ENCODE data around the gene IGSF8.
A peak's percentile ranks its signal among the peaks of the same experiment; 100 is the strongest.
"Not testable (repeated sequence)": the region's sequence is repeated elsewhere in the genome, so short reads cannot be mapped to it uniquely, and the experiment has no call there.

Gene IGSF8

GRCh38 chr1:160117709-160118183, 19.3 kb upstream of the IGSF8 start:
- no peak for ATAC-seq
- H3K27me3 Mint-ChIP-seq: peaks cover 17% of the 10 kb centered on the region

DNA sequence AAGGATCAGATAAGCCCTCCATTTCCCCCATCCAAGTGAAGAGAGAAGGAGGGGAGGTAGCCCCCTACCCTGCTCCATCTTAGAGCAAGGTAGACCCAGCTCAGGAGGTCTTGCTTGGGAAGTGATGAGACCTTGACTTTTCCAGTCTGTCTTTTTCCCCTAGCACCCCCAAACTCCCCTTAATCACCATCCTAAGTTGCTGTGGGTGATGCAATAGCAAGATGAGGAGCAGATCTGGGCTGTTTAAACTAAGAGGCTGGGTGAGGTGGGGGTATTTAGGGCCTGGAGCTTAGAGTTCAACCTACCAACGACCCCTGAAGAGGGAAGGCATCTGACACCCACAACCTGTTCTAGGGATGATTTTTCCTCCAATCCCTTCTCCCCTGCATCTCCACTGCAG, 18.9 kb upstream of the IGSF8 start:
- Mint-ChIP-seq H3K4me1 (no peaks in the 10 kb centered on the region), H3K4me3 (no peak overlapping the region), H3K36me3 (ENCODE audit: low read depth) (no peaks in the 10 kb centered on the region), H3K27ac (no peak overlapping the region), H3K9me3 (no peaks in the 10 kb centered on the region), H3K27me3 (peaks cover 17% of the 10 kb centered on the region)
- no peak for DNase-seq
- ATAC-seq: no peak

More at GRCh38 chr1:160117709-160118183, 19.3 kb upstream of the IGSF8 start:
- Mint-ChIP-seq H3K4me3 (no peak overlapping the region), H3K36me3 (ENCODE audit: low read depth) (no peaks in the 10 kb centered on the region), H3K9me3 (no peaks in the 10 kb centered on the region), H3K4me1 (no peaks in the 10 kb centered on the region), H3K27ac (no peak overlapping the region)
- no peak for DNase-seq

- DNase-seq (no peak), ATAC-seq (no peak)
- H3K36me3 Mint-ChIP-seq (ENCODE audit: low read depth): no peaks in the 10 kb centered on the region
- H3K27me3 Mint-ChIP-seq: peaks cover 17% of the 10 kb centered on the region
- no peaks in the 10 kb centered on the region for H3K9me3 Mint-ChIP-seq
- H3K27ac Mint-ChIP-seq: no peak overlapping the region
- no peaks in the 10 kb centered on the region for H3K4me1 Mint-ChIP-seq
- H3K4me3 Mint-ChIP-seq: no peak overlapping the region
These were observed 18.1 kb upstream of the IGSF8 start for GRCh38 chr1:160116283-160117147.

- H3K4me3 Mint-ChIP-seq: no peak within 1 kb of the TSS
- H3K27me3 Mint-ChIP-seq: peaks cover 18% of the 10 kb centered on the region
- no peaks in the 10 kb centered on the region for H3K9me3 Mint-ChIP-seq
These were observed 17.3 kb upstream of the IGSF8 start, which contains the start of gene ATP1A2 for GRCh38 chr1:160115545-160116282. Gene ATP1A2 (plus strand): TSS chr1:160115759. CDS start chr1:160115862, 103 bp downstream.

GRCh38 chr1:160114085-160114484, 15.7 kb upstream of the IGSF8 start:
- Mint-ChIP-seq H3K4me3 (no peak overlapping the region), H3K9me3 (no peaks in the 10 kb centered on the region), H3K36me3 (ENCODE audit: low read depth) (no peaks in the 10 kb centered on the region), H3K27me3 (peaks cover 21% of the 10 kb centered on the region), H3K4me1 (peaks cover under 1% of the 10 kb centered on the region), H3K27ac (no peak overlapping the region)
- DNase-seq (no peak), ATAC-seq (no peak)

More at GRCh38 chr1:160115545-160116282, 17.3 kb upstream of the IGSF8 start, which contains the start of gene ATP1A2:
- ATAC-seq (no peak), DNase-seq (no peak)
- H3K36me3 Mint-ChIP-seq (ENCODE audit: low read depth): no peaks in the 10 kb centered on the region
- no peak within 1 kb of the TSS for H3K27ac Mint-ChIP-seq
- no peaks in the 10 kb centered on the region for H3K4me1 Mint-ChIP-seq

- Mint-ChIP-seq H3K27me3 (peaks cover 21% of the 10 kb centered on the region), H3K4me1 (peaks cover 4% of the 10 kb centered on the region), H3K27ac (no peak overlapping the region), H3K4me3 (no peak overlapping the region), H3K36me3 (ENCODE audit: low read depth) (no peaks in the 10 kb centered on the region), H3K9me3 (no peaks in the 10 kb centered on the region)
- ATAC-seq: no peak
- no peak for DNase-seq
These were observed 15.0 kb upstream of the IGSF8 start for GRCh38 chr1:160113407-160113806.

- H3K9me3 Mint-ChIP-seq: no peaks in the 10 kb centered on the region
- ATAC-seq (no peak), DNase-seq (no peak)
- peaks cover 4% of the 10 kb centered on the region for H3K4me1 Mint-ChIP-seq
- H3K27me3 Mint-ChIP-seq: peaks cover 21% of the 10 kb centered on the region
- H3K27ac Mint-ChIP-seq: no peak overlapping the region
- H3K36me3 Mint-ChIP-seq (ENCODE audit: low read depth): no peaks in the 10 kb centered on the region
- no peak overlapping the region for H3K4me3 Mint-ChIP-seq
These were observed 13.9 kb upstream of the IGSF8 start for GRCh38 chr1:160112357-160112756.

GRCh38 chr1:160111462-160111861, 13.0 kb upstream of the IGSF8 start:
- not testable (repeated sequence) for H3K9me3 Mint-ChIP-seq; ATAC-seq; H3K4me3 Mint-ChIP-seq; H3K4me1 Mint-ChIP-seq; H3K36me3 Mint-ChIP-seq (ENCODE audit: low read depth); H3K27ac Mint-ChIP-seq; DNase-seq
- H3K27me3 Mint-ChIP-seq: peaks cover 15% of the 10 kb centered on the region

- DNase-seq: no peak
These were observed 11.3 kb upstream of the IGSF8 start for GRCh38 chr1:160109686-160110085.

DNA sequence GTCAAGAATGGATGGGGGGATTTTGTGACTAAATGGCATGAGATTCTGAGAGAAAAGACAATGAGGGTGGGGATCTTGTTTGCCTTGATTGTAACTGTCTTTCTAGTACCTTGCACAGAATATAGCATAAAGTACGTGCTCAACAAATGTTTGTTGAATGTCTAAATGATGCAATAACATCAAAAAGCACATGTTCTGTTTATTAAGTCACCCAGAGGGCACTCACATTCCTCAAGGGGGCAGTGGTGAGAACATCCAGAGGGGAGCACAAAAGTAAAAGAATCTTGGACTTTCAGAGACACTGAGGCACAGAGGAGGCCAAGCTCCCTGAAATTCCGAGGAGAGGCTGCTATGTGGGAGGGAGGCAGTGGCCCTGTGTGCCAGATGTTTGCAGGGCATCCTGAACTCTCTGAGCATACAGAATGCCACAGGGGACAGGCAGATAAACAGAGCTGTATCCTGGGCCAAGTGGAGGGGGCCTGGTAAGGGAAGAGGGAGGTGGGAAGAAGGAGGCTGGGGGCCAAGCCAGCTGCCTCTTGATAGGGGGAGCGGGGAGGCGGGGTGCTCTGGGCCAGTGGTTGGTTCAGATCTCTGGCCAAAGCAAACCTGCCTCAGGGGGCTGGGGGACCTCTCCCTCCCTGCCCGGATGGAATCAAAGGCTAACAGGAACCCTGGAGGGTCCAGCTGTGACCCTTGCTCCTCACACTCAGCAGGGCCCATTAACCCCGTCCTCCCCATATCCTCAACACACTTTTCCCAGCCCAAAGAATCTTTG, 10.7 kb upstream of the IGSF8 start:
- H3K36me3 Mint-ChIP-seq (ENCODE audit: low read depth): no peaks in the 10 kb centered on the region
- H3K27me3 Mint-ChIP-seq: peaks cover 6% of the 10 kb centered on the region
- H3K4me1 Mint-ChIP-seq: peaks cover 4% of the 10 kb centered on the region
- no peak overlapping the region for H3K4me3 Mint-ChIP-seq
- no peaks in the 10 kb centered on the region for H3K9me3 Mint-ChIP-seq
- ATAC-seq (no peak), DNase-seq (peak; percentile 40)
- peak overlapping the region; percentile 83 for H3K27ac Mint-ChIP-seq

More at GRCh38 chr1:160109686-160110085, 11.3 kb upstream of the IGSF8 start:
- Mint-ChIP-seq H3K4me1 (peaks cover 4% of the 10 kb centered on the region), H3K36me3 (ENCODE audit: low read depth) (no peaks in the 10 kb centered on the region), H3K9me3 (no peaks in the 10 kb centered on the region), H3K4me3 (no peak overlapping the region), H3K27me3 (peaks cover 7% of the 10 kb centered on the region), H3K27ac (no peak overlapping the region)
- no peak for ATAC-seq

- ATAC-seq: no peak
- Mint-ChIP-seq H3K9me3 (no peaks in the 10 kb centered on the region), H3K4me1 (peaks cover 12% of the 10 kb centered on the region), H3K4me3 (no peak overlapping the region), H3K27ac (no peak overlapping the region), H3K36me3 (ENCODE audit: low read depth) (no peaks in the 10 kb centered on the region), H3K27me3 (peaks cover 4% of the 10 kb centered on the region)
- DNase-seq: no peak
These were observed 9.1 kb upstream of the IGSF8 start for GRCh38 chr1:160107512-160107911.

DNA sequence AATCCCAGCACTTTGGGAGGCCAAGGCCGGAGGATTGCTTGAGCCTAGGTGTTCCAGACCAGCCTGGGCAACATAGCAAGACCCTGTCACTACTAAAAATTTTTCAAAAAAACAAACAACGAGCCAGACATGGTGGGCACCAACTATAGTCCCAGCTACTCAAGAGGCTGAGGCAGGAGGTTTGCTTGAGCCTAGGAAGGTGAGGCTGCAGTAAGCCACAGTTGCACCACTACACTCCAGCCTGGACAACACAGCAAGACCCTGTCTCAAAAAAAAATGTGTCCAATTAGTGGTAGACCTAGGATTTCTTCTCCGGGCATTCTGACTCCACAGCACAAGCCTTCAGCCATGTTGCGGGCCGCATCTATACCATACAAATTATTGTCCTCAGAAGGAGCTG, 6.7 kb upstream of the IGSF8 start:
- Mint-ChIP-seq H3K4me3 (no peak overlapping the region), H3K27ac (no peak overlapping the region), H3K4me1 (peaks cover 32% of the 10 kb centered on the region), H3K27me3 (no peaks in the 10 kb centered on the region), H3K36me3 (ENCODE audit: low read depth) (no peaks in the 10 kb centered on the region), H3K9me3 (no peaks in the 10 kb centered on the region)
- no peak for ATAC-seq
- DNase-seq: no peak

- no peak overlapping the region for H3K27ac Mint-ChIP-seq
- peaks cover 37% of the 10 kb centered on the region for H3K4me1 Mint-ChIP-seq
- DNase-seq (no peak), ATAC-seq (no peak)
- H3K27me3 Mint-ChIP-seq: no peaks in the 10 kb centered on the region
- H3K36me3 Mint-ChIP-seq (ENCODE audit: low read depth): no peaks in the 10 kb centered on the region
- H3K9me3 Mint-ChIP-seq: no peaks in the 10 kb centered on the region
- H3K4me3 Mint-ChIP-seq: no peak overlapping the region
These were observed 6.1 kb upstream of the IGSF8 start for GRCh38 chr1:160104486-160104885.

DNA sequence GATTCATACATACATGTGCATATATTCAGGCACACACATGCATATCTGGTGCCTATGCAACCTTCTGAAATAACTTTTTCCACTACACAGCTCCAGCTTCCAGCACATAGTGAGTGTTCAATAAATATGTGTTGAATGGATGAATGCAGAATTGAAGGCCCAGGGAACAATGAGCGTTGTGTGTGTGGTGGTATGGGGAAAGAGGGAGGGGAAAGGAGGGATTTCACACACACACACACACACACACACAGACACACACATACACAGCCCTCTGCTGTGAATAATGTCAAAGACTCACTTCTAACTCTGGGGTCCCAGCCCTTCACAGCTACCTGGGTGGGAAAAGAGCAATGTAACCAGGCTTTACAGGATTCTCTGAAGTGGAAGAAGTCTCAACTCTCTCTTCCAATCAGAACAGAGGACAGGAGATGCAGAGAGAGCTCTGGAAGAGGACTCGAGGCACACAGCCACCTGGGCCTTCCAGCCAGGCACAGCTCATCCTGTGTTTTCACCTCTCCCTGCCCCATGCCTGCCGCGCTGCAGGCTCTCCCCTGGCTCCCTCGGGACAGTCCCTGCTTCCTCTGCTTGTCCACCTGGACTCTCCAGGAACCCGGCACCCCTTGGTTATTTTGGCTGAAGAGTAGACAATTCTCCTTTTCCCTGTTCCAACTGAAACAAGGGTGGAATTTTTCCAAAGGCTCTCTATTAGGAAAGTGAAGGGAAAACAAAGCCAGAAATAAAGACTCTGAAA, 5.4 kb upstream of the IGSF8 start:
- Mint-ChIP-seq H3K27me3 (no peaks in the 10 kb centered on the region), H3K9me3 (no peaks in the 10 kb centered on the region), H3K4me1 (peaks cover 39% of the 10 kb centered on the region), H3K27ac (no peak overlapping the region), H3K36me3 (ENCODE audit: low read depth) (no peaks in the 10 kb centered on the region), H3K4me3 (no peak overlapping the region)
- ATAC-seq (no peak), DNase-seq (no peak)
